ENCODE data around the gene MDK. TPM values are rescaled to one million over a fixed set of nuclear protein-coding genes. Genes with fewer than 3 reads are reported as not detected.

MDK gene
- total RNA-seq, 2 donors from 2014 or later, result 36.9 to 63.0 TPM

DNA sequence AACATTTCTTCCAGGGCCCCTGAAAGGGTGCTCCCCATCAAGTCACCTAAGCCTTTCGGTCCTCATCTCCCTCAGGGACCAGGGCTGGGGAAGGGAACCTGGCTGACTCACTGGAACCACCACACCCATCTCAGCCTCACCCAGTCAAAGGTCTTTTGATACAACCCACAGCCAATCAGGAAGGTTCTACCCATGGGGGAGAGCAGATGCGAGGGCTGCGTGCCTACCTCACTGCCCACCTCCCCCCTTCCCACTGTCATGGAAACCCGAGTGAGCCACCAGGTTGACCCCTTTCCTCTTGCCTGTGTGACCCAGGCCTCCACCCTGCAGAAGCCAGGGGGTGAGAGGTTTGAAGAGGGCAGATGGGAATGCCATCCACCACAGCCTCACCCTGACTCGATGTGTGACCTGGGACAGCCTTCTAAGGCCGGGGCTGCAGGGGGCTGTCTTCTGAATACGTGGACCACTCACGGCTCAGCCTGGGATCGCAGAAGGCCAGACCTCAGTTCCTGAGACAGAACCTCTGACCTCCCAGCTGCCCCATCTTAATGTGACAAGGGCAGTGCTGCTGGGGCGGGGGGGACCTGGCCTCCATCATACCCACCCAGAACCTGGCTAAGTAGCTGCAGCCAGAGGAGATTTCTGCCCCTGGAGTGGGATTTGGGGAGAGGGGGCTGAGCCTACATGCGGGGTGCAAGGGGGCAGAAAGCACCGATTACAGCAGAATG is 2.7 kb downstream of the MDK start:
- ATAC-seq, result no peak
- 86 to 88% methylated on average over 7 to 12 of the region's 12 CpGs for WGBS, 2 donors
- H3K27ac ChIP-seq, result no peak overlapping the region
- no peak overlapping the region for H3K4me3 ChIP-seq
- no peak for TF ChIP-seq POLR2A (IDR thresholded peaks at IDR 0.05)
- TF ChIP-seq, protein P1, sequence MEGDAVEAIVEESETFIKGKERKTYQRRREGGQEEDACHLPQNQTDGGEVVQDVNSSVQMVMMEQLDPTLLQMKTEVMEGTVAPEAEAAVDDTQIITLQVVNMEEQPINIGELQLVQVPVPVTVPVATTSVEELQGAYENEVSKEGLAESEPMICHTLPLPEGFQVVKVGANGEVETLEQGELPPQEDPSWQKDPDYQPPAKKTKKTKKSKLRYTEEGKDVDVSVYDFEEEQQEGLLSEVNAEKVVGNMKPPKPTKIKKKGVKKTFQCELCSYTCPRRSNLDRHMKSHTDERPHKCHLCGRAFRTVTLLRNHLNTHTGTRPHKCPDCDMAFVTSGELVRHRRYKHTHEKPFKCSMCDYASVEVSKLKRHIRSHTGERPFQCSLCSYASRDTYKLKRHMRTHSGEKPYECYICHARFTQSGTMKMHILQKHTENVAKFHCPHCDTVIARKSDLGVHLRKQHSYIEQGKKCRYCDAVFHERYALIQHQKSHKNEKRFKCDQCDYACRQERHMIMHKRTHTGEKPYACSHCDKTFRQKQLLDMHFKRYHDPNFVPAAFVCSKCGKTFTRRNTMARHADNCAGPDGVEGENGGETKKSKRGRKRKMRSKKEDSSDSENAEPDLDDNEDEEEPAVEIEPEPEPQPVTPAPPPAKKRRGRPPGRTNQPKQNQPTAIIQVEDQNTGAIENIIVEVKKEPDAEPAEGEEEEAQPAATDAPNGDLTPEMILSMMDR (IDR thresholded peaks at IDR 0.05), result no peak
- no peak for DNase-seq
- peaks cover 31% of the 10 kb centered on the region for H3K4me1 ChIP-seq
- H3K9me3 ChIP-seq, result no peaks in the 10 kb centered on the region
- H3K36me3 ChIP-seq (replicated peaks in 1 of 2; ENCODE audit: insufficient read depth in 1 of 2, low read depth in 2 of 2), result no peaks in the 10 kb centered on the region
- H3K27me3 ChIP-seq, result peaks cover 0 to 15% of the 10 kb centered on the region in 2 donors
- intact Hi-C loops (cut with DNase I), result no loop called here

DNA sequence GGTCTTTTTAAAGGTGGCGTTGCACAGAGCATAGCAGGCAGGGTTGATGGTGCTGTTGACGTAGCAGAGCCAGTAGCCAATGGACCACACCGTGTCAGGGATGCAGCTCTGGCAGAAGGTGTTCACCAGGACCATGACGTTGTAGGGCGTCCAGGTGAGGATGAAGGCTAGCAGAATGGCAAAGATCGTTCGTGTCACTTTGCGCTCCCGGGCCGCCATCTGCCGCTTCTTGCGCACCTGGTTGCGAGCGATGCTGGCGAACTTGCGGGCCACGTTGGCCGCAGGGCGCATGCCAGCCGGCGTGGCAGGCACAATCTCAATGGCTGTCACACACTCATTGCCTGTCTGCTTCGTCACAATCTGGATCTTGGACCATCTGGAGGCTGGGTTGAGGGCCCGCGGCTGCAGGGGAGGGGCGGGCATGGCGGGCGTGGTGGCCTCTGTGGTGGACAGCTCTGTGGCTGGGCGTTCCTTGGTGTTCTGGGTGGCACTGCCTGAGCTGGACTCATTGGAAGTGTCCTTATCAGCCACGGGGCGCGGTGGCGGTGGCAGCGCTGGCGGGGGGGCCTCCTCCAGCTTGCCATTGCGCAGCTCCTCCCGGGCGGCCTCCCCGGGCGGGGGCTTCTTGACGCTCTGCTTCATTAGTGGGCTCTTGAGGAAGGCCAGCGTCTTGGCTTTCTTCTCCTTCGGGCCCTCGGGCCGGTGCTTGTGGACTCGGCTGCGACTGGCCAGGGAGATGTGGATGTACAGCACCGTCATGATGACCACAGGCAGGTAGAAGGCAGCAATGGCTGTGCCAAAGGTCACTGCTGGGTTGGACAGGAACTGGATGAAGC is 3.9 kb downstream of the MDK start:
- intact Hi-C loops (cut with DNase I), result no loop called here
- Histone ChIP-seq H3K27ac (no peak overlapping the region), H3K4me1 (peaks cover 33% of the 10 kb centered on the region), H3K27me3 (peaks cover 0 to 22% of the 10 kb centered on the region in 2 donors), H3K36me3 (replicated peaks in 1 of 2; ENCODE audit: insufficient read depth in 1 of 2, low read depth in 2 of 2) (no peaks in the 10 kb centered on the region), H3K4me3 (no peak overlapping the region), H3K9me3 (no peaks in the 10 kb centered on the region)
- 89 to 92% methylated on average over 21 to 47 of the region's 47 CpGs for WGBS, 2 donors
- TF ChIP-seq POLR2A (IDR thresholded peaks at IDR 0.05), result no peak
- TF ChIP-seq, protein P1 (IDR thresholded peaks at IDR 0.05), result no peak
- DNase-seq (no peak), ATAC-seq (no peak)

DNA sequence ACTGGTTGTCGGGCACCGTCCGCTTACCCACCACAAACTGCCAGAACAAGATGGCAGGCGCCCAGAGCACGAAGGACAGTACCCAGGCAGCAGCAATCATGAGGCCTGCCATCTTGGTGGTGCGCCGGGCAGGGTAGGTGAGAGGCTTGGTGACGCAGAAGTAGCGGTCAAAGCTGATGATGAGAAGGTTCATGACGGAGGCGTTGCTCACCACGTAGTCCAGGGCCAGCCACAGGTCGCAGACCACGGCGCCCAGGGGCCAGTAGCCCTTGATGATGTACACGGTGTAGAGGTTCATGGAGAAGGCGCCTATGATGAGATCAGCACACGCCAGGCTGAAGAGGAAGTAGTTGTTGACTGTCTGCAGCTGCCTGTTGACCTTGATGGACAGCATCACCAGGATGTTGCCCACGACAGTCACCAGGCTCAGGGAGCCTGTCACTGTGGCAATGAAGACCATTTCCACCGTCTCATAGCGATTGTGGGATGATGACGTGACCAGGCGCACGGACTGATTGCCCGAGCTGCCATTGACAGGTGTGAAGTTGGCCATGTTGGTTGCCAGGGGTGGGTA is 4.6 kb downstream of the MDK start:
- intact Hi-C loops (cut with DNase I), result no loop called here
- peaks cover 33% of the 10 kb centered on the region for H3K4me1 ChIP-seq
- peaks cover 0 to 29% of the 10 kb centered on the region in 2 donors for H3K27me3 ChIP-seq
- no peak overlapping the region for H3K27ac ChIP-seq
- ATAC-seq (no peak), DNase-seq (no peak)
- H3K36me3 ChIP-seq (replicated peaks in 1 of 2; ENCODE audit: insufficient read depth in 1 of 2, low read depth in 2 of 2), result no peaks in the 10 kb centered on the region
- no peaks in the 10 kb centered on the region for H3K9me3 ChIP-seq
- TF ChIP-seq, protein P1 (IDR thresholded peaks at IDR 0.05), result no peak
- no peak overlapping the region for H3K4me3 ChIP-seq
- WGBS, 2 donors, result 92 to 94% methylated on average over 22 to 25 of the region's 25 CpGs

DNA sequence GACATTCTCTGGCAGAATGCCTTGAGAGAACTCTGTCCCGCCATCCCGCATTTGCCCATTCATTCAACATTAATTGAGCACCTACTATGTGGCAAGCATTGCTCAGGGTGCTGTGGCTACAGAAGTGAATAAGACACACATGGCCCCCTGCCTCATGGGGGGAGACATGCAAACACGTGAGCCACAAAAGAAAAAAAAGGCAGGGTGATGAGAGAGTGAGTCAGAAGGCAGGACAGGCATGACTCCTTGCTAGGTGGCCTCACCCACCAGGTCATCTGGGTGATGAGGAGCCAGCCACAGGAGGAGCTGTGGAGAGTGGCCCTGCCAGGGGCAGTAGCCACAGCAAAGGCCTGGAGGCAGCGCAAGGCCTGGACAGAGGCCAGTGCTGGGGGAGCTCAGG is 5.2 kb downstream of the MDK start:
- Histone ChIP-seq H3K4me3 (no peak overlapping the region), H3K4me1 (peaks cover 35% of the 10 kb centered on the region), H3K9me3 (no peaks in the 10 kb centered on the region), H3K27me3 (peaks cover 0 to 32% of the 10 kb centered on the region in 2 donors), H3K36me3 (replicated peaks in 1 of 2; ENCODE audit: insufficient read depth in 1 of 2, low read depth in 2 of 2) (no peaks in the 10 kb centered on the region), H3K27ac (no peak overlapping the region)
- TF ChIP-seq POLR2A (IDR thresholded peaks at IDR 0.05), result no peak
- TF ChIP-seq, protein P1 (IDR thresholded peaks at IDR 0.05), result no peak
- ATAC-seq (no peak), DNase-seq (no peak)
- intact Hi-C loops (cut with DNase I), result no loop called here
- 86 to 92% methylated on average over 4 of the region's 4 CpGs for WGBS, 2 donors

All from body of pancreas (tissue), 4 donors.